ENCODE measurements around the gene UBASH3B. TPM values are rescaled to one million over a fixed set of nuclear protein-coding genes. Genes with fewer than 3 reads are reported as not detected.

The UBASH3B gene
- total RNA-seq, 1 donor from 2014 or later = 2.6 TPM

DNA sequence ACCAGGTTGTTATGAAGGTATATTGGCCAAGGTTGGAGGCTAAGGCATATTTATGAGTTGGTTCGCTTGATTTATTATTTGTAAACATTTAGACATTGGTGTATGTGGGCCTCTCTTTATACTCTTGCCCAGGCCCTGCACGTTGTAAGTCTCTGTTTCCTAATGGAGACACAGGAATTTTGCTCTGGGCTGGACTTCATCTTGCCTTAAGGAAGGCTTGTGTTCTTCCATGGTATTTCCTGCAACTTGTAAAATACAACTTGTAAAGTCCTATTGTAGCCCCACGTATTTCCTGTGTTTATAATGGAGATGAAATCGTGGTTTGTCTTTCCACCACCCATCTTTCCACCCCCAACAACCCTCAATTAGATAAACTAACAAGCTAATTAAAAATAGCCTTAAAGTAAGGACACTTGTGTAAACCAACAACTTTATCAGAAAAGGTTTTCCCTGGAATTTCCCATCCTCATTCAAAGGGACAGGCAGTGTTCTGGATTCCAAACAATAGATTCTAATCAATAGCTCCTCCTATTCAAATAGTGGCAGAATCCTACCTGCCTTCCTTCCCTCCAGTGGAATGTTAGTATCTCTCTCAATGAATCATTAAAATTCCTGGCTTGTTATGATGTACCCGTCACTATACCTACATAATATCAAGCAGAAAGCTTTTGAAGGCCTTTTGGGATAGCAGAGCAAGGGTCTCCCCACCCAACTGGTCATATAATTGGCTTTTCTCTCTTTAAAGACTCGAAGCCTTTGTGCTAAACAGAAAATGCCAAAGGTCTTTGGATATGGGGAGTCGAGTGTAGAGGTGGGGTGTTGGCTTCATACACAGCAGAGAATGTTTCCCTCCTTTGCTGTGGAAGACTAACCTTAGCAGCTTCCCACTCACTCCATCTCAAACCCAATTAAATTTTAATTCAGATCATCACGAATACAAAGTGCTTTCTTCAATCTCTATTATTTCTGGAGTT is 77.1 kb downstream of the UBASH3B start:
- intact Hi-C loops (cut with micrococcal nuclease) = no loop called here
- no peak for DNase-seq
- TF ChIP-seq, protein P1, sequence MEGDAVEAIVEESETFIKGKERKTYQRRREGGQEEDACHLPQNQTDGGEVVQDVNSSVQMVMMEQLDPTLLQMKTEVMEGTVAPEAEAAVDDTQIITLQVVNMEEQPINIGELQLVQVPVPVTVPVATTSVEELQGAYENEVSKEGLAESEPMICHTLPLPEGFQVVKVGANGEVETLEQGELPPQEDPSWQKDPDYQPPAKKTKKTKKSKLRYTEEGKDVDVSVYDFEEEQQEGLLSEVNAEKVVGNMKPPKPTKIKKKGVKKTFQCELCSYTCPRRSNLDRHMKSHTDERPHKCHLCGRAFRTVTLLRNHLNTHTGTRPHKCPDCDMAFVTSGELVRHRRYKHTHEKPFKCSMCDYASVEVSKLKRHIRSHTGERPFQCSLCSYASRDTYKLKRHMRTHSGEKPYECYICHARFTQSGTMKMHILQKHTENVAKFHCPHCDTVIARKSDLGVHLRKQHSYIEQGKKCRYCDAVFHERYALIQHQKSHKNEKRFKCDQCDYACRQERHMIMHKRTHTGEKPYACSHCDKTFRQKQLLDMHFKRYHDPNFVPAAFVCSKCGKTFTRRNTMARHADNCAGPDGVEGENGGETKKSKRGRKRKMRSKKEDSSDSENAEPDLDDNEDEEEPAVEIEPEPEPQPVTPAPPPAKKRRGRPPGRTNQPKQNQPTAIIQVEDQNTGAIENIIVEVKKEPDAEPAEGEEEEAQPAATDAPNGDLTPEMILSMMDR (IDR thresholded peaks at IDR 0.05; ENCODE audit: borderline replicate concordance) = no peak
- no peaks in the 10 kb centered on the region for H3K36me3 ChIP-seq
- no peaks in the 10 kb centered on the region for H3K9me3 ChIP-seq (replicated peaks)
- H3K4me1 ChIP-seq = peaks cover 45% of the 10 kb centered on the region
- H3K27me3 ChIP-seq (ENCODE audit: low read depth) = peaks cover 31% of the 10 kb centered on the region
- peak overlapping the region; percentile 27 for H3K27ac ChIP-seq (replicated peaks)
- H3K4me3 ChIP-seq = no peak overlapping the region

GRCh38 chr11:122733318-122733717 is 77.8 kb downstream of the UBASH3B start:
- Histone ChIP-seq H3K27ac (replicated peaks) (peak overlapping the region; percentile 27), H3K27me3 (ENCODE audit: low read depth) (peaks cover 31% of the 10 kb centered on the region), H3K36me3 (no peaks in the 10 kb centered on the region), H3K4me1 (peaks cover 41% of the 10 kb centered on the region), H3K4me3 (no peak overlapping the region), H3K9me3 (replicated peaks) (no peaks in the 10 kb centered on the region)
- DNase-seq = peak; percentile 35
- intact Hi-C loops (cut with micrococcal nuclease) = no loop called here
- TF ChIP-seq, protein P1 (IDR thresholded peaks at IDR 0.05; ENCODE audit: borderline replicate concordance) = no peak

DNA sequence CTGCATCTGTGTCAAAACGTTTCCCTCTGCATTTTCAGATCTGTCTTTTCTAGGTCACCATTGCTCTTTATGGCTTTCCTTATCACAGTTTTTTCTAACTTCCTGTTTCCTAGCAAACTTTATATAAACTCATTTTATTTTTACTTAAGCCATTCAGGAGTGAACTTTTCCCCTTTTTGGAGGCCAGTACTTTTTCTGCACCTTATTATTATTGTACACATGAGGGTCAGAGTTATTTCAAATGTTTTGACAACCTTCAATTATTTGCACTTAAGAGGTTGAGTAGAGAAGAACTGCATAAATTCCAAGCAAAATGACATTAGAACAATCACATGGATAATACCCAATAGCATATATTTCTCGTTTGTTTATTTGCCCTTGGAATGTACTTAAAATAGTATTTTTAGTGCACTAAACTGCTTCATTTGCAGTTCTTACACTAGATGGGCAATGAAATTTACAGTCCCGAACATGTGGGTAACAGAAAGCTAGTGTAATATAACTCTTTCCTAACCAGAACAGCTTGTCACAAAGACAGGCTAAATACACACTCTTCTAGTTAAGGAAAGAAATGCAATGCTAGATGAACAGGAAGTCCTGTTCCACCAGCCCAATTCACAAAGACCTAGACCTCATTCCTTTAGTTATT is 79.5 kb downstream of the UBASH3B start:
- intact Hi-C loops (cut with micrococcal nuclease) = no loop called here
- Histone ChIP-seq H3K27me3 (ENCODE audit: low read depth) (peaks cover 31% of the 10 kb centered on the region), H3K4me3 (no peak overlapping the region), H3K9me3 (replicated peaks) (no peaks in the 10 kb centered on the region), H3K36me3 (no peaks in the 10 kb centered on the region), H3K27ac (replicated peaks) (no peak overlapping the region), H3K4me1 (peaks cover 41% of the 10 kb centered on the region)
- TF ChIP-seq, protein P1 (IDR thresholded peaks at IDR 0.05; ENCODE audit: borderline replicate concordance) = no peak
- no peak for DNase-seq

DNA sequence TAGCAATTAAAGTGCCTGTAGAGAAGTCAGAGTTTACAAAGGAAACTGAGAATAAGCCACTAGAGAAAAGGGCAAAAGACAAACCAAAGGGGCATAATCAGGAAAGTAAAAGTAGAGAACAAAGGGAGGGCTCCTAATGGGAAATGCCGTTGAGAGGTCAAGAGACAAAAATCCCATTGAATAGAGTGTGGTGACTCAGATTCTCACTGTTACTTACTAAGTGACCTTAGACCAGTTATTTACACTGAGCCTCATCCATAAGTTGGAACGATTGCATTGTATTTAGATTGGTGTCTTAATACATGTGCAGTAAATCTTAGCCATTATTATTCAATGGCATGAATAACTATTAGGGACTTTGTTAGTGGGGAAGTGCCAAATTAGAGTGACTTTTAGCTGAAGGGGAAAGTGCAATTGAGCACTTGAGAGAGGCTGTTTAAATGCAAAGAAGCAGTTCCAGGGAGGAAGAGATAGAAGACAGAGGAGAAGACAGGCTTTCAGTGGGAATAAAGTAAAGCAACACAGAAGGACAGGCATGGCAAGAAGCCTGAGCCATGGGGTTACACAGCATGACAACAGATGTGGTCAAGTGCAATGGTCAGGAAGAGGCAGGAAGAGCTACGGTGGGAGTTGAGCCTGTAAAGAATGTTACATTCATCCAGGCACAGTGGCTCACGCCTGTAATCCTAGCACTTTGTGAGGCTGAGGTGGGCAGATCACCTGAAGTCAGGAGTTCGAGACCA is 82.6 kb downstream of the UBASH3B start:
- TF ChIP-seq, protein P1 (IDR thresholded peaks at IDR 0.05; ENCODE audit: borderline replicate concordance) = no peak
- no peaks in the 10 kb centered on the region for H3K36me3 ChIP-seq
- H3K27ac ChIP-seq (replicated peaks) = no peak overlapping the region
- peaks cover 45% of the 10 kb centered on the region for H3K4me1 ChIP-seq
- DNase-seq = no peak
- H3K4me3 ChIP-seq = no peak overlapping the region
- H3K27me3 ChIP-seq (ENCODE audit: low read depth) = peaks cover 23% of the 10 kb centered on the region
- H3K9me3 ChIP-seq (replicated peaks) = no peaks in the 10 kb centered on the region
- intact Hi-C loops (cut with micrococcal nuclease) = no loop called here

DNA sequence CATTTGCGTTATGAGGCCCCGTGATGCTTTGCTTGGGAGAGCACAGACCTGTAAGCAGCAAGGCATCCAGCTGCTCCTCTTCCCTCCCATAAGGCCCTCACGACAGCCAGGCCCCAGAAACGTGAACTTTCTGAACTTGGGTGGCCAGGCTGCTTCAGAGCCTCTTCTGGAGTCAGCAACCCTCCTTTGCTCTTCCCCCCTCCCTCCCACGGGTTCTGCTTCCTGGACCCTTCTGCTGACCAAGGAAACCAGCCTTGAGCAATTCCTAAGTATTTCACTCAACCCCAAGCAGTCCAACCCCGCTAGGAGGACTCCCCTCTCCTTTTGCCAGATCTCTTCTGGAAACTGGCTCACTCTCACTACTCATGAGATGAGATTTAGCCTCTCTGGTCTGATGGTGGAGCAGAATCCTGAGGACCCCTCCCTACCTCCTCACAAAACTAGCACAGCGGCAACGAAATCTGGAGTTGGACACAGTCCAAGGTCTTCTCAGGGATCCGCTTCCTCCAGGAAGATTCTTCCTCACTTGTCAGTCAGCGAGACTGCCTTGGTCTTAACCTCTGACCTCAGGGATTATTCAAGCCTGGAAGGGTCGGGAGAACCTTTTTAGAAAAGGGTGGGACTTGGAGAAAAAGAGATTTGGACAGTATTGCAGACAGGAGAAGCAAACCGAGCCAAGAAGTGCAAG is 86.2 kb downstream of the UBASH3B start:
- H3K27me3 ChIP-seq (ENCODE audit: low read depth) = peaks cover 6% of the 10 kb centered on the region
- intact Hi-C loops (cut with micrococcal nuclease) = no loop called here
- no peaks in the 10 kb centered on the region for H3K36me3 ChIP-seq
- TF ChIP-seq, protein P1 (IDR thresholded peaks at IDR 0.05; ENCODE audit: borderline replicate concordance) = no peak
- peaks cover 28% of the 10 kb centered on the region for H3K4me1 ChIP-seq
- no peak overlapping the region for H3K4me3 ChIP-seq
- H3K9me3 ChIP-seq (replicated peaks) = no peaks in the 10 kb centered on the region
- peak overlapping the region; percentile 65 for H3K27ac ChIP-seq (replicated peaks)
- peak; percentile 33 for DNase-seq

All from left ventricle myocardium inferior (tissue), 1 donor.